ENCODE data around the gene NT5C3B. TPM values are rescaled to one million over a fixed set of nuclear protein-coding genes. Genes with fewer than 3 reads are reported as not detected.
"Not testable (repeated sequence)": the region's sequence is repeated elsewhere in the genome, so short reads cannot be mapped to it uniquely, and the experiment has no call there.

The NT5C3B gene
- total RNA-seq, 2 experiments from 2014 or later = 16.1 to 19.0 TPM

- CTCF ChIA-PET = no interaction called here
- peaks cover 42% of the 10 kb centered on the region for H3K27me3 Mint-ChIP-seq
Measured at GRCh38 chr17:41784207-41784744, 51.8 kb downstream of the NT5C3B start.

DNA sequence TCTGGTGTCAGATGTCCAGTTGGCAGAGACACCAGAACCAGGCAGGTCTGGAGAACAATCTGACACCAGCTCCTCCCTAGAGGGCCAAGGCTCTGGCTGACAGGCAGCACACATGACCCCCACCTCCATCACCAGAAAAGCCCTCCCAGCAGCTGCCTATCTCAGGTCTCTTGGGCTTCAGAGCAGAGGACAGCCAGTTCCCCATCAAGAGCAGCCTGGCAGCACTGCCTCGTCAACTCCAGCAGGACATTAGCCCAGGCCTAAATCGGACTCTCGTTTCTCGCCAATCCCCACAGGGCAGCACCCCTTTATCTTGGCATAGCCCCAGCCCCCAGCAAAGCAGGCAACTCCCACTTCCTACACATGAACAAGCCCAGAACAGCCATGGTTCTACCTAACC, 53.9 kb downstream of the NT5C3B start:
- H3K9me3 Mint-ChIP-seq = no peaks in the 10 kb centered on the region
- no peak overlapping the region for H3K4me3 Mint-ChIP-seq
- H3K27ac Mint-ChIP-seq = no peak overlapping the region
- ChIA-PET CTCF (no interaction called here), POLR2A (no interaction called here)
- no peaks in the 10 kb centered on the region for H3K36me3 Mint-ChIP-seq (ENCODE audit: low read depth)
- peaks cover 30% of the 10 kb centered on the region for H3K27me3 Mint-ChIP-seq
- no peak for DNase-seq
- H3K4me1 Mint-ChIP-seq = peaks cover 17% of the 10 kb centered on the region

More at GRCh38 chr17:41784207-41784744, 51.8 kb downstream of the NT5C3B start:
- Mint-ChIP-seq H3K36me3 (ENCODE audit: low read depth) (no peaks in the 10 kb centered on the region), H3K27ac (no peak overlapping the region), H3K4me1 (peaks cover 22% of the 10 kb centered on the region), H3K9me3 (no peaks in the 10 kb centered on the region), H3K4me3 (no peak overlapping the region)
- no peak for DNase-seq
- POLR2A ChIA-PET = interaction anchor here (1.3 kb wide), 1 partner anchor 27 kb away, joined by 3 read pairs; the partner anchor contains the start of gene P3H4

DNA sequence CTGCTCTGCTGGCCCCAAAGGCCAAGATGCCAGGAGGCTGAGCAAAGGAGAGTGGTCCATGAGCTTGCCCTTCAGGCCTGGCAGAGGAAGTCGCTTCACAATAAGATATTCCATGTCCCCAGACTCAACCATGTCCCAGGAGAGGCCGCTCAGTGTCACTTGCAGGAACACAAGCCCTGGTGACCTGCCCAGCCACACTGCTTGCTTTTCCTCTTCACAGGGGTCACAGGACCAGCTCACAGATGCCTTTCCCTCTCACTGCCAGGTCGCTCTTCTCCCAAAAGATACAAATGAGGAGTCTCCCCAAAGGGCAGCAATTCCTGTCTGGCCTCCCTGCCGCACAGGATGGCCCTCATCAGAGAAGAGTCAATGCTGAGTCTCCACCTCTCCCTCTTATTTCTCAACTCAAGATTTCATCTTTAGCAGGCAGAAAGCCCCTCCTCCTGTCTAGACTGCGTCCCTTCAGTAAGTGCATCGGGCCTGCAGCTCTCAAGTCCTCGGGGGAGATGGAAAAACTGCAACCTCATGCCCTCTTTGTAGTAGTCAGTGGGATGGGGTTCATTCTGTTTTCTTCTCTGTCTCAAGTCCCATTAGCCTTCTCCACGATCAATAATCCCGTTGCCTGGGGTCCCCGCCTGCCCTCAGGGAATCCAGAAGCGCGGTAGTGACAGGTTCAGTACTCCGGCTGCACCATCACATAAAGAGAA, 54.5 kb downstream of the NT5C3B start:
- no peak for DNase-seq
- POLR2A ChIA-PET = interaction anchor here (0.6 kb wide), 1 partner anchor 8 kb away, joined by 3 read pairs; no protein-coding TSS in a partner anchor
- Mint-ChIP-seq H3K27me3 (peaks cover 24% of the 10 kb centered on the region), H3K4me3 (no peak overlapping the region), H3K4me1 (peaks cover 13% of the 10 kb centered on the region), H3K9me3 (no peaks in the 10 kb centered on the region), H3K27ac (no peak overlapping the region), H3K36me3 (ENCODE audit: low read depth) (no peaks in the 10 kb centered on the region)
- CTCF ChIA-PET = interaction anchor here (1.4 kb wide), 1 partner anchor 20 kb away, joined by 4 read pairs; no protein-coding TSS in a partner anchor

DNA sequence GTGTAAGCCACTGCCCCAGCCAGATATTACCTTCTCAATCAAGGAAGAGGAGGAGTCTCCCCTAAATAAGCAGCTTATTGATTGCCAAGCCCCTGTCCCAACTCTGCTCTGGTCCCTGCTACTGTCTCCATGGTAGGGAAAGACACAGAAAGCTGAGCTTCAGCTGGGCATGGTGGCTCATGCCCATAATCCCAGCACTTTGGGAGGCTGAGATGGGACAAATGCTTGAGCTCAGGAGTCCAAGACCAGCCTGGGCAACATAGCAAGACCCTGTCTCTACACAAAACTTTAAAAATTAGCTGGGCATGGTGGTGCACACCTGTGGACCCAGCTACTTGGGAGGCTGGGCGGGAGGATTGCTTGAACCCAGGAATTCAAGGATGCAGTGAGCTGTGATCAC, 56.1 kb downstream of the NT5C3B start:
- Mint-ChIP-seq H3K27me3 (peaks cover 20% of the 10 kb centered on the region), H3K9me3 (no peaks in the 10 kb centered on the region), H3K27ac (no peak overlapping the region), H3K36me3 (ENCODE audit: low read depth) (no peaks in the 10 kb centered on the region), H3K4me1 (peaks cover 6% of the 10 kb centered on the region), H3K4me3 (no peak overlapping the region)
- DNase-seq = no peak
- POLR2A ChIA-PET = no interaction called here
- CTCF ChIA-PET = no interaction called here

DNA sequence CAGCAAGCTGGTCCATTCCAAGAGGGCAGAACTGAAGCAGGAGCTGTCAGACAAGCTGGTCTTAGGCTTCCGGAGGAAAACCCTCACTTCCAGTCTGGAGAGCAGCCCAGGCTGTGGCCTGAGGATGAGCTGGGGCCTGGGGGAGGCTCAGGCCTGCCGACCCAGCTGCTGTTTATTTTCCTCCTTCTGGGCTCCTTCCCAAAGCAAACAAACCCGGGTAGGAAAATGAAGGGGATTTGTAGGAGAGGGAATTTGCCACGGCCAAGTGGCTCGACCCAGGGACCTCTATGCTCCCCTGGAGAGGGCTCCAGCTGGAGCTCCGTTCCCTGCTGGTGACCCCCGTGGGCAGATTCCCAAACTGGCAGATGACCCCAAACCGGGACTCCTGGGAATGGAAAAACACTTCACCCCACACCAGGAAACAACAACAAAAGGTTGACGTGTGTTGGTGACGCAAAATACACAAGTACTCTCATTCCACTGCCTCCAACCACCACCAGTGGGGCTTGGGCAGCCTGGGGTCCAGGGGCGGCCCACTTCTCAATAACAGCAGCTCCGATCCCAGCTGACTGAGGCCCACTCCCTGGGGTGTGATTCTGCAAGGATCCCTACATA, 58.4 kb downstream of the NT5C3B start:
- Mint-ChIP-seq H3K4me3 (no peak overlapping the region), H3K36me3 (ENCODE audit: low read depth) (no peaks in the 10 kb centered on the region), H3K4me1 (no peaks in the 10 kb centered on the region), H3K27me3 (peaks cover 9% of the 10 kb centered on the region), H3K27ac (no peak overlapping the region), H3K9me3 (no peaks in the 10 kb centered on the region)
- ChIA-PET CTCF (interaction anchor here (1.6 kb wide), 1 partner anchor 9 kb away, joined by 5 read pairs; the partner anchor contains the start of gene JUP), POLR2A (no interaction called here)
- DNase-seq = no peak

DNA sequence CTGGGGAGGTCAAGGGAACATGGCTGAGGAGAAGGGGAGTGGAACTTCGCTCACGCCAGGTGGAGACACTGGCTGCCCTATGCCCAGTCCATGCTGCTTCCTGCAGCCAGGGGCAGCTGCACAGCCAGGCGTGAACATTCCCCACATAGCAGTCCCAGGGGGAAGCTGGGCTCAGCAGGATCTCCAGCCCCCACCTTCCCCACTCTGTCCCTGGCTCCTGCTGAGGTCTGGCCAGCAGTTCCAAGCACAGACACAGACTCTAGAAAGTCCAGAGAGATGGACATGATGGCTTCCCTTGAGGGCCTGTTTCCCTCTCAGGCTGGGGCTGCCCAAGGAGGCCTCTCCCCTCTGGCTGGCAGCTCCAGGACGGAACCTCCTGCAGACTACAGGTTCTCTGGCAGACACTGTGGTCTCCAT, 58.9 kb downstream of the NT5C3B start:
- Mint-ChIP-seq H3K4me1 (no peaks in the 10 kb centered on the region), H3K27me3 (peaks cover 6% of the 10 kb centered on the region), H3K4me3 (no peak overlapping the region), H3K36me3 (ENCODE audit: low read depth) (no peaks in the 10 kb centered on the region), H3K9me3 (no peaks in the 10 kb centered on the region), H3K27ac (no peak overlapping the region)
- DNase-seq = no peak
- ChIA-PET CTCF (no interaction called here), POLR2A (no interaction called here)

- H3K36me3 Mint-ChIP-seq (ENCODE audit: low read depth); H3K9me3 Mint-ChIP-seq; H3K4me1 Mint-ChIP-seq; H3K27me3 Mint-ChIP-seq; H3K4me3 Mint-ChIP-seq; H3K27ac Mint-ChIP-seq; DNase-seq; CTCF ChIA-PET: not testable (repeated sequence)
- POLR2A ChIA-PET = interaction anchor here (0.6 kb wide), 1 partner anchor 765 kb away, joined by 3 read pairs; no protein-coding TSS in a partner anchor
Measured at GRCh38 chr17:41776262-41776900, 59.7 kb downstream of the NT5C3B start.

- POLR2A ChIA-PET = interaction anchor here (0.6 kb wide), 1 partner anchor 766 kb away, joined by 3 read pairs; no protein-coding TSS in a partner anchor
- no peak for DNase-seq
- H3K36me3 Mint-ChIP-seq (ENCODE audit: low read depth) = no peaks in the 10 kb centered on the region
- H3K9me3 Mint-ChIP-seq = no peaks in the 10 kb centered on the region
- H3K4me3 Mint-ChIP-seq = no peak overlapping the region
- CTCF ChIA-PET = no interaction called here
- H3K4me1 Mint-ChIP-seq = no peaks in the 10 kb centered on the region
- no peak overlapping the region for H3K27ac Mint-ChIP-seq
- H3K27me3 Mint-ChIP-seq = no peaks in the 10 kb centered on the region
Measured at GRCh38 chr17:41775394-41776226, 60.4 kb downstream of the NT5C3B start.

Other genes starting within 250 kb of the NT5C3B start
- not detected for gene KRT14, start 249.3 kb downstream of the NT5C3B start, total RNA-seq
- not detected for gene KRT16, start 223.5 kb downstream of the NT5C3B start, total RNA-seq
- not detected for gene KRT17, start 211.7 kb downstream of the NT5C3B start, total RNA-seq
- gene EIF1, start 147.3 kb downstream of the NT5C3B start, total RNA-seq = 100 to 1,000 TPM; 933 to 950 TPM
- not detected for gene GAST, start 123.9 kb downstream of the NT5C3B start, total RNA-seq
- gene HAP1, start 101.6 kb downstream of the NT5C3B start, total RNA-seq = under 1 TPM; 0.05 TPM
- gene JUP, start 49.5 kb downstream of the NT5C3B start, total RNA-seq = under 1 TPM; 0.35 to 0.45 TPM
- 1 to 10 TPM; 1.8 to 1.9 TPM for gene P3H4, start 24.3 kb downstream of the NT5C3B start, total RNA-seq
- not detected for gene FKBP10, start 23.2 kb downstream of the NT5C3B start, total RNA-seq
- not detected for gene KLHL10, start 1.6 kb upstream of the NT5C3B start, total RNA-seq
- 10 to 100 TPM; 13.9 to 14.4 TPM for gene KLHL11, start 29.2 kb upstream of the NT5C3B start, total RNA-seq
- gene ACLY, start 82.7 kb upstream of the NT5C3B start, total RNA-seq = 100 to 1,000 TPM; 177 to 183 TPM
- 1 to 10 TPM; 1.7 to 2.0 TPM for gene ODAD4, start 94.4 kb upstream of the NT5C3B start, total RNA-seq
- gene CNP, start 130.6 kb upstream of the NT5C3B start, total RNA-seq = 10 to 100 TPM; 89.8 to 91.0 TPM
- gene DNAJC7, start 181.2 kb upstream of the NT5C3B start, total RNA-seq = 10 to 100 TPM; 88.7 to 95.1 TPM
- gene NKIRAS2, start 183.9 kb upstream of the NT5C3B start, total RNA-seq = 10 to 100 TPM; 21.3 to 22.7 TPM
- under 1 TPM in 1 of 2 experiments, not detected in 1; 0.05 TPM for gene C17orf113, start 214.4 kb upstream of the NT5C3B start, total RNA-seq

Measured in activated CD4-positive, alpha-beta memory T cell treated with anti-CD3 and anti-CD28 coated beads, Interleukin-2, amount 10 ng/mL, durations not matched to agents 7 days and 5 days (primary cell).